ENCODE measurements around the gene SPINK4.

Gene SPINK4

GRCh38 chr9:33248606-33249005 is 8.6 kb downstream of the SPINK4 start:
- Mint-ChIP-seq H3K9me3 (no peaks in the 10 kb centered on the region), H3K4me3 (no peak overlapping the region), H3K4me1 (no peaks in the 10 kb centered on the region), H3K27me3 (ENCODE audit: low read depth, poor library complexity) (peaks cover 3% of the 10 kb centered on the region), H3K27ac (no peak overlapping the region), H3K36me3 (ENCODE audit: low read depth) (peaks cover 29% of the 10 kb centered on the region)
- DNase-seq = no peak
- no peak for TF ChIP-seq CTCF (IDR thresholded peaks at IDR 0.05)

- Mint-ChIP-seq H3K36me3 (ENCODE audit: low read depth) (peaks cover 33% of the 10 kb centered on the region), H3K27me3 (ENCODE audit: low read depth, poor library complexity) (peaks cover 3% of the 10 kb centered on the region), H3K4me1 (no peaks in the 10 kb centered on the region), H3K27ac (no peak overlapping the region), H3K4me3 (no peak overlapping the region), H3K9me3 (no peaks in the 10 kb centered on the region)
- DNase-seq = no peak
- no peak for TF ChIP-seq CTCF (IDR thresholded peaks at IDR 0.05)
Observed at GRCh38 chr9:33249087-33249658, 9.2 kb downstream of the SPINK4 start.

GRCh38 chr9:33249983-33250382 is 10.0 kb downstream of the SPINK4 start:
- Mint-ChIP-seq H3K36me3 (ENCODE audit: low read depth) (peaks cover 41% of the 10 kb centered on the region), H3K4me3 (no peak overlapping the region), H3K27ac (no peak overlapping the region), H3K4me1 (no peaks in the 10 kb centered on the region), H3K27me3 (ENCODE audit: low read depth, poor library complexity) (peaks cover 3% of the 10 kb centered on the region), H3K9me3 (no peaks in the 10 kb centered on the region)
- DNase-seq = no peak
- TF ChIP-seq CTCF (IDR thresholded peaks at IDR 0.05) = no peak

GRCh38 chr9:33250458-33250995 is 10.6 kb downstream of the SPINK4 start:
- H3K9me3 Mint-ChIP-seq = no peaks in the 10 kb centered on the region
- no peak for TF ChIP-seq CTCF (IDR thresholded peaks at IDR 0.05)
- peaks cover 42% of the 10 kb centered on the region for H3K36me3 Mint-ChIP-seq (ENCODE audit: low read depth)
- peak overlapping the region; percentile 80 for H3K27ac Mint-ChIP-seq
- no peaks in the 10 kb centered on the region for H3K4me1 Mint-ChIP-seq
- no peak for DNase-seq
- peaks cover 3% of the 10 kb centered on the region for H3K27me3 Mint-ChIP-seq (ENCODE audit: low read depth, poor library complexity)
- no peak overlapping the region for H3K4me3 Mint-ChIP-seq

DNA sequence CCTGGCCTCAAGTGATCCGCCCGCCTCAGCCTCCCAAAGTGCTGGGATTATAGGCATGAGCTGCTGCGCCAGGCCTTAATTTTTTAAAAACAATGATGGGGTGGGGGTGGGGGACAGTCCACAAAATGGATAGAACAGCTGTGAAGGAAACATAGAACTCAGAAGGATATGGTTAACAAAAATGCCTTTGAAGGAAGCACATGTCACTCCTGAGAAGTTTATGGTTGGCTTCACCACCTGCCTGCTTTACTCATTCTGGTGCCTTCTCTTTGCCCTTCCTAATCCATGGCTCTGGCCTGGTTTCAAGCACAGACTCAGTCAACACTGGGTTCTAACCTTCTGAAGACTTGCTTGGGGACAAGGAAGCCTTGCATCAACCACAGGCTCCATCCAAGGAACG is 14.2 kb downstream of the SPINK4 start:
- Mint-ChIP-seq H3K27ac (peak overlapping the region; percentile 59), H3K4me3 (no peak overlapping the region), H3K9me3 (no peaks in the 10 kb centered on the region), H3K27me3 (ENCODE audit: low read depth, poor library complexity) (peaks cover 3% of the 10 kb centered on the region), H3K36me3 (ENCODE audit: low read depth) (peaks cover 66% of the 10 kb centered on the region), H3K4me1 (no peaks in the 10 kb centered on the region)
- no peak for DNase-seq
- no peak for TF ChIP-seq CTCF (IDR thresholded peaks at IDR 0.05)

GRCh38 chr9:33255014-33255413 is 15.0 kb downstream of the SPINK4 start:
- no peak for TF ChIP-seq CTCF (IDR thresholded peaks at IDR 0.05)
- Mint-ChIP-seq H3K4me3 (no peak overlapping the region), H3K4me1 (no peaks in the 10 kb centered on the region), H3K27ac (peak overlapping the region; percentile 61), H3K27me3 (ENCODE audit: low read depth, poor library complexity) (peaks cover 3% of the 10 kb centered on the region), H3K36me3 (ENCODE audit: low read depth) (peaks cover 70% of the 10 kb centered on the region), H3K9me3 (no peaks in the 10 kb centered on the region)
- DNase-seq = no peak

All from nephron progenitor cell (in vitro differentiated cells).